Measurements from ENCODE around the gene TMIGD1.

The TMIGD1 gene

GRCh38 chr17:30334421-30334820 lies 564 bp upstream of the TMIGD1 start:
- in situ Hi-C loops (cut with HindIII; ENCODE audit: low sequenced_read_pairs): no loop called here

- in situ Hi-C loops (cut with HindIII; ENCODE audit: low sequenced_read_pairs): no loop called here
Observed at GRCh38 chr17:30332057-30332542, 1.8 kb downstream of the TMIGD1 start.

GRCh38 chr17:30326809-30327208 lies 7.0 kb downstream of the TMIGD1 start:
- in situ Hi-C loops (cut with HindIII; ENCODE audit: low sequenced_read_pairs): loop anchor here (5.0 kb wide), 2 partner anchors 100 to 220 kb away; no protein-coding TSS in a partner anchor

GRCh38 chr17:30324723-30325122 lies 9.1 kb downstream of the TMIGD1 start:
- in situ Hi-C loops (cut with HindIII; ENCODE audit: low sequenced_read_pairs): loop anchor here (5.0 kb wide), 2 partner anchors 97 to 217 kb away; no protein-coding TSS in a partner anchor

GRCh38 chr17:30323895-30324319 lies 9.9 kb downstream of the TMIGD1 start:
- in situ Hi-C loops (cut with HindIII; ENCODE audit: low sequenced_read_pairs): no loop called here

- in situ Hi-C loops (cut with HindIII; ENCODE audit: low sequenced_read_pairs): no loop called here
Observed at GRCh38 chr17:30323262-30323894, 10.5 kb downstream of the TMIGD1 start.

GRCh38 chr17:30321314-30321713 lies 12.5 kb downstream of the TMIGD1 start:
- in situ Hi-C loops (cut with HindIII; ENCODE audit: low sequenced_read_pairs): no loop called here

- in situ Hi-C loops (cut with HindIII; ENCODE audit: low sequenced_read_pairs): no loop called here
Observed at GRCh38 chr17:30318155-30318554, 15.7 kb downstream of the TMIGD1 start.

- in situ Hi-C loops (cut with HindIII; ENCODE audit: low sequenced_read_pairs): no loop called here
Observed at GRCh38 chr17:30316736-30317135, 17.1 kb downstream of the TMIGD1 start.

- in situ Hi-C loops (cut with HindIII; ENCODE audit: low sequenced_read_pairs): no loop called here
Observed at GRCh38 chr17:30315106-30315505, 18.8 kb downstream of the TMIGD1 start.

- in situ Hi-C loops (cut with HindIII; ENCODE audit: low sequenced_read_pairs): no loop called here
Observed at GRCh38 chr17:30314474-30314873, 19.4 kb downstream of the TMIGD1 start.

GRCh38 chr17:30312226-30312625 lies 21.6 kb downstream of the TMIGD1 start:
- in situ Hi-C loops (cut with HindIII; ENCODE audit: low sequenced_read_pairs): no loop called here

GRCh38 chr17:30310562-30310961 lies 23.3 kb downstream of the TMIGD1 start:
- in situ Hi-C loops (cut with HindIII; ENCODE audit: low sequenced_read_pairs): no loop called here

GRCh38 chr17:30309591-30309990 lies 24.3 kb downstream of the TMIGD1 start:
- in situ Hi-C loops (cut with HindIII; ENCODE audit: low sequenced_read_pairs): no loop called here

- in situ Hi-C loops (cut with HindIII; ENCODE audit: low sequenced_read_pairs): no loop called here
Observed at GRCh38 chr17:30308406-30308805, 25.5 kb downstream of the TMIGD1 start.

GRCh38 chr17:30304778-30305177 lies 29.1 kb downstream of the TMIGD1 start:
- in situ Hi-C loops (cut with HindIII; ENCODE audit: low sequenced_read_pairs): no loop called here

GRCh38 chr17:30302241-30302640 lies 31.6 kb downstream of the TMIGD1 start:
- in situ Hi-C loops (cut with HindIII; ENCODE audit: low sequenced_read_pairs): no loop called here

- in situ Hi-C loops (cut with HindIII; ENCODE audit: low sequenced_read_pairs): no loop called here
Observed at GRCh38 chr17:30300818-30301217, 33.0 kb downstream of the TMIGD1 start.

GRCh38 chr17:30299000-30299399 lies 34.9 kb downstream of the TMIGD1 start:
- in situ Hi-C loops (cut with HindIII; ENCODE audit: low sequenced_read_pairs): no loop called here

GRCh38 chr17:30297715-30298114 lies 36.1 kb downstream of the TMIGD1 start:
- in situ Hi-C loops (cut with HindIII; ENCODE audit: low sequenced_read_pairs): no loop called here

GRCh38 chr17:30296499-30297080 lies 37.3 kb downstream of the TMIGD1 start:
- in situ Hi-C loops (cut with HindIII; ENCODE audit: low sequenced_read_pairs): no loop called here

- in situ Hi-C loops (cut with HindIII; ENCODE audit: low sequenced_read_pairs): no loop called here
Observed at GRCh38 chr17:30292286-30292858, 41.5 kb downstream of the TMIGD1 start.
